ENCODE measurements around the gene HEATR3. TPM values are rescaled to one million over a fixed set of nuclear protein-coding genes. Genes with fewer than 3 reads are reported as not detected.

The HEATR3 gene
- total and polyA plus RNA-seq, 2 of the 13 experiments (the other 11 are each of a cell fraction or from before 2014, with no cell fraction given): 22.4 to 52.4 TPM

DNA sequence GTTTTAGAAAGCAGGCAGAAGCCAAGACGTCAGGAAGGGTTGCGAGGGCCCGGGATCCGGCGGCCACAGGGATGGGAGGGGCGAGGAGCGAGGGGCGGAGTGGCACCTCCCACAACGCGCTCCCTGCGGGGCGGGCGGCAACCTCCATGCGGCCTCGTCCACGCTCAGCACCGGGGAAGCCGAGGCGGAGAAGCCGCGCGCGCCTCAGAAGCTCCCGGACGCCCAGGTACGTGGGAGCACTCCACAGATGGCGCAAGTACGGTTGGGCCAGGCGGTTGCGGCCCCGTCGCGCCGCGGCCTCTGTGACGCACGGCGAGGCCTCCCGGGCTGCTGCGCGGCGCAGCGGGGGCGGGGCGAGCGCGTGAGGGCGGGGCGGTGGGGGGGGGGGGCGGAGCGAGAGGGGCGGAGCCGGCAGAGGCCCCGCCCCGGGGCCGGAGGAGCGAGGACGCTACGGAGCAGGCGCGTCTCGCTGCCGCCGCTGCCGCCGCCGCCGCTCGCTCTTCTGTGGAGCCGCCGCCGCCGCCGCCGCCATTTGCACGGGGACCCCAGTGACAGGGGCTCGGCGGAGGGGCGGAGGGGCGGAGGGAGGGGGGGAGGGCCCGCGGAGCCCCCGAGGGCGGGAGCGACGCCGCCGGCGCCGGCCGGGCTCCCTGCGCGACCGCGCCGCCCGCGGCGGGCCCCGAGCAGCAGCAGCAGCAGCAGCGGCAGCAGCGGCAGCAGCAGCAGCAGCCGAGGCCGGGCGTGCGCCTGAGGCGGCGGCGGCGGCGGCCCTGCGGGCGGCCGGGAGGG lies 87.2 kb downstream of the HEATR3 start, which contains the start of gene TENT4B (continued):
- TF ChIP-seq ZMYM3 (CRISPR knock-in tag; IDR thresholded peaks at IDR 0.05) (peak; percentile 47; the same call in 1 of the 2 replicates), ZBTB1 (CRISPR knock-in tag; IDR thresholded peaks at IDR 0.05; ENCODE audit: borderline replicate concordance) (no peak), ZNF335 (CRISPR knock-in tag; IDR thresholded peaks at IDR 0.05) (peak; percentile 98), NR2C2 (CRISPR knock-in tag; IDR thresholded peaks at IDR 0.05; ENCODE audit: borderline replicate concordance) (peak; percentile 13; the same call in 1 of the 2 replicates), ZBTB7B (CRISPR knock-in tag; IDR thresholded peaks at IDR 0.05) (no peak; the same call in 1 of the 2 replicates), GMEB1 (CRISPR knock-in tag; IDR thresholded peaks at IDR 0.05; ENCODE audit: borderline replicate concordance) (peak; percentile 89), HOXA5 (CRISPR knock-in tag; IDR thresholded peaks at IDR 0.05) (0 out of 2 replicates have a peak, but pooled peaks have one; percentile 50), TEAD3 (CRISPR knock-in tag; optimal IDR thresholded peaks at IDR 0.05; ENCODE audit: borderline replicate concordance) (no peak), SP4 (CRISPR knock-in tag; IDR thresholded peaks at IDR 0.05) (peak; percentile 98), MTF1 (CRISPR knock-in tag; IDR thresholded peaks at IDR 0.05) (no peak), JUND (CRISPR knock-in tag; IDR thresholded peaks at IDR 0.05) (peak; percentile 44; the same call in 1 of the 2 replicates), GATAD1 (CRISPR knock-in tag; IDR thresholded peaks at IDR 0.05) (no peak; the same call in 1 of the 2 replicates), ZNF460 (CRISPR knock-in tag; IDR thresholded peaks at IDR 0.05; ENCODE audit: borderline replicate concordance) (no peak)
- TF ChIP-seq, protein P1, sequence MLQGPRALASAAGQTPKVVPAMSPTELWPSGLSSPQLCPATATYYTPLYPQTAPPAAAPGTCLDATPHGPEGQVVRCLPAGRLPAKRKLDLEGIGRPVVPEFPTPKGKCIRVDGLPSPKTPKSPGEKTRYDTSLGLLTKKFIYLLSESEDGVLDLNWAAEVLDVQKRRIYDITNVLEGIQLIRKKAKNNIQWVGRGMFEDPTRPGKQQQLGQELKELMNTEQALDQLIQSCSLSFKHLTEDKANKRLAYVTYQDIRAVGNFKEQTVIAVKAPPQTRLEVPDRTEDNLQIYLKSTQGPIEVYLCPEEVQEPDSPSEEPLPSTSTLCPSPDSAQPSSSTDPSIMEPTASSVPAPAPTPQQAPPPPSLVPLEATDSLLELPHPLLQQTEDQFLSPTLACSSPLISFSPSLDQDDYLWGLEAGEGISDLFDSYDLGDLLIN (CRISPR knock-in tag; IDR thresholded peaks at IDR 0.05; ENCODE audit: borderline replicate concordance): no peak
- TF ChIP-seq, protein P2, sequence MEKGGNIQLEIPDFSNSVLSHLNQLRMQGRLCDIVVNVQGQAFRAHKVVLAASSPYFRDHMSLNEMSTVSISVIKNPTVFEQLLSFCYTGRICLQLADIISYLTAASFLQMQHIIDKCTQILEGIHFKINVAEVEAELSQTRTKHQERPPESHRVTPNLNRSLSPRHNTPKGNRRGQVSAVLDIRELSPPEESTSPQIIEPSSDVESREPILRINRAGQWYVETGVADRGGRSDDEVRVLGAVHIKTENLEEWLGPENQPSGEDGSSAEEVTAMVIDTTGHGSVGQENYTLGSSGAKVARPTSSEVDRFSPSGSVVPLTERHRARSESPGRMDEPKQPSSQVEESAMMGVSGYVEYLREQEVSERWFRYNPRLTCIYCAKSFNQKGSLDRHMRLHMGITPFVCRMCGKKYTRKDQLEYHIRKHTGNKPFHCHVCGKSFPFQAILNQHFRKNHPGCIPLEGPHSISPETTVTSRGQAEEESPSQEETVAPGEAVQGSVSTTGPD (CRISPR knock-in tag; IDR thresholded peaks at IDR 0.05): no peak
- TF ChIP-seq, protein P3, sequence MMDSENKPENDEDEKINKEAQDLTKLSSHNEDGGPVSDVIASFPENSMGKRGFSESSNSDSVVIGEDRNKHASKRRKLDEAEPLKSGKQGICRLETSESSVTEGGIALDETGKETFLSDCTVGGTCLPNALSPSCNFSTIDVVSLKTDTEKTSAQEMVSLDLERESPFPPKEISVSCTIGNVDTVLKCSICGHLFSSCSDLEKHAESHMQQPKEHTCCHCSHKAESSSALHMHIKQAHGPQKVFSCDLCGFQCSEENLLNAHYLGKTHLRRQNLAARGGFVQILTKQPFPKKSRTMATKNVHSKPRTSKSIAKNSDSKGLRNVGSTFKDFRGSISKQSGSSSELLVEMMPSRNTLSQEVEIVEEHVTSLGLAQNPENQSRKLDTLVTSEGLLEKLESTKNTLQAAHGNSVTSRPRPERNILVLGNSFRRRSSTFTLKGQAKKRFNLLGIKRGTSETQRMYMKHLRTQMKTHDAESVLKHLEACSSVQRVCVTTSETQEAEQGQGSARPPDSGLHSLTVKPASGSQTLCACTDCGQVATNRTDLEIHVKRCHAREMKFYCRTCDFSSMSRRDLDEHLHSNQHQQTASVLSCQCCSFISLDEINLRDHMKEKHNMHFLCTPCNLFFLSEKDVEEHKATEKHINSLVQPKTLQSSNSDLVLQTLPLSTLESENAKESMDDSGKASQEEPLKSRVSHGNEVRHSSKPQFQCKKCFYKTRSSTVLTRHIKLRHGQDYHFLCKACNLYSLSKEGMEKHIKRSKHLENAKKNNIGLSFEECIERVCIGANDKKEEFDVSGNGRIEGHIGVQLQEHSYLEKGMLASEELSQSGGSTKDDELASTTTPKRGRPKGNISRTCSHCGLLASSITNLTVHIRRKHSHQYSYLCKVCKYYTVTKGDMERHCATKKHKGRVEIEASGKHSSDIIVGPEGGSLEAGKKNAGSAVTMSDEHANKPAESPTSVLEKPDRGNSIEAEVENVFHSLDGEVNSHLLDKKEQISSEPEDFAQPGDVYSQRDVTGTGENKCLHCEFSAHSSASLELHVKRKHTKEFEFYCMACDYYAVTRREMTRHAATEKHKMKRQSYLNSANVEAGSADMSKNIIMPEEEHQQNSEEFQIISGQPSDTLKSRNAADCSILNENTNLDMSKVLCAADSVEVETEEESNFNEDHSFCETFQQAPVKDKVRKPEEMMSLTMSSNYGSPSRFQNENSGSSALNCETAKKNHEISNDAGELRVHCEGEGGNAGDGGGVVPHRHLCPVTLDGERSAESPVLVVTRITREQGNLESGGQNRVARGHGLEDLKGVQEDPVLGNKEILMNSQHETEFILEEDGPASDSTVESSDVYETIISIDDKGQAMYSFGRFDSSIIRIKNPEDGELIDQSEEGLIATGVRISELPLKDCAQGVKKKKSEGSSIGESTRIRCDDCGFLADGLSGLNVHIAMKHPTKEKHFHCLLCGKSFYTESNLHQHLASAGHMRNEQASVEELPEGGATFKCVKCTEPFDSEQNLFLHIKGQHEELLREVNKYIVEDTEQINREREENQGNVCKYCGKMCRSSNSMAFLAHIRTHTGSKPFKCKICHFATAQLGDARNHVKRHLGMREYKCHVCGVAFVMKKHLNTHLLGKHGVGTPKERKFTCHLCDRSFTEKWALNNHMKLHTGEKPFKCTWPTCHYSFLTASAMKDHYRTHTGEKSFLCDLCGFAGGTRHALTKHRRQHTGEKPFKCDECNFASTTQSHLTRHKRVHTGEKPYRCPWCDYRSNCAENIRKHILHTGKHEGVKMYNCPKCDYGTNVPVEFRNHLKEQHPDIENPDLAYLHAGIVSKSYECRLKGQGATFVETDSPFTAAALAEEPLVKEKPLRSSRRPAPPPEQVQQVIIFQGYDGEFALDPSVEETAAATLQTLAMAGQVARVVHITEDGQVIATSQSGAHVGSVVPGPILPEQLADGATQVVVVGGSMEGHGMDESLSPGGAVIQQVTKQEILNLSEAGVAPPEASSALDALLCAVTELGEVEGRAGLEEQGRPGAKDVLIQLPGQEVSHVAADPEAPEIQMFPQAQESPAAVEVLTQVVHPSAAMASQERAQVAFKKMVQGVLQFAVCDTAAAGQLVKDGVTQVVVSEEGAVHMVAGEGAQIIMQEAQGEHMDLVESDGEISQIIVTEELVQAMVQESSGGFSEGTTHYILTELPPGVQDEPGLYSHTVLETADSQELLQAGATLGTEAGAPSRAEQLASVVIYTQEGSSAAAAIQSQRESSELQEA (CRISPR knock-in tag; IDR thresholded peaks at IDR 0.05; ENCODE audit: not compliant biosample characterization): peak; percentile 59

Data from HepG2 (cell line).